Lung (tissue), 12 donors: ENCODE measurements around the gene RAB27A. TPM values are rescaled to one million over a fixed set of nuclear protein-coding genes. Genes with fewer than 3 reads are reported as not detected.

ENCODE experiments used
- ATAC-seq: fragments of 200-7000 bp; cut with Tn5 transposase; one replicate; pipeline ENCODE4 v1.9.1; 2020; ENCODE audit warnings: moderate number of reproducible peaks; ENCODE audit not compliant: insufficient read depth, low FRiP score
- DNase-seq, 3 donors: peaks; one replicate each; pipeline ENCODE4 v3.0.0-alpha.2; 2013 to 2017
- H3K27ac ChIP-seq, 2 donors: one replicate each; pipeline ENCODE4 v1.5.1; 2013; ENCODE audit warnings: mild to moderate bottlenecking in 2 of 2, moderate library complexity in 2 of 2, control low read depth in 1 of 2, inconsistent platforms in 1 of 2, low read depth in 1 of 2, low read length in 1 of 2
- H3K27me3 ChIP-seq, 3 donors: one replicate each; pipeline ENCODE4 v1.5.1; 2013; ENCODE audit warnings: low read length in 2 of 3; ENCODE audit not compliant: control insufficient read depth in 3 of 3, insufficient read depth in 3 of 3
- H3K36me3 ChIP-seq, 4 donors: one replicate each; pipeline ENCODE4 v1.5.1; 2013; ENCODE audit warnings: low read length in 4 of 4, mild to moderate bottlenecking in 1 of 4, moderate library complexity in 1 of 4; ENCODE audit not compliant: control insufficient read depth in 4 of 4, insufficient read depth in 4 of 4
- H3K4me1 ChIP-seq, 5 donors: one replicate each; pipeline ENCODE4 v1.5.1; 2013; ENCODE audit warnings: low read length in 5 of 5, mild to moderate bottlenecking in 2 of 5, moderate library complexity in 1 of 5; ENCODE audit not compliant: control insufficient read depth in 5 of 5, insufficient read depth in 5 of 5
- H3K4me3 ChIP-seq: one replicate; pipeline ENCODE4 v1.5.1; 2013; ENCODE audit warnings: mild to moderate bottlenecking, control low read depth, moderate library complexity
- H3K9ac ChIP-seq, 2 donors: one replicate each; pipeline ENCODE4 v1.5.1; 2013; ENCODE audit warnings: low read length in 2 of 2, control low read depth in 1 of 2; ENCODE audit not compliant: insufficient read depth in 1 of 2
- H3K9me3 ChIP-seq, 4 donors: one replicate each; pipeline ENCODE4 v1.5.1; 2013; ENCODE audit warnings: low read length in 3 of 4, mild to moderate bottlenecking in 1 of 4, moderate library complexity in 1 of 4; ENCODE audit not compliant: control insufficient read depth in 4 of 4, insufficient read depth in 3 of 4
- WGBS, 2 donors: extraction: QIAGEN DNeasy Blood & Tissue Kit; methylation state at CpG; one replicate each; pipeline ENCODE4 v1.1.7; 2013; 5-methylcytosine and 5-hydroxymethylcytosine counted together
- polyA plus RNA-seq, 2 donors: library from polyadenylated mRNA; stranded (reverse); fragments of 200-250 nt; gene quantifications; one replicate each; pipeline ENCODE4 v1.2.1, GENCODE V29; 2013
- total RNA-seq, 2 donors: library from RNA; depleted of rRNA in 1 of 2; stranded (reverse); fragments of >200 nt in 1 of 2; gene quantifications; one replicate each; pipeline ENCODE4 v1.2.1, GENCODE V29; 2014 to 2021
- TF ChIP-seq, protein P1 (sequence below): IDR thresholded peaks from 2 replicates; pipeline ENCODE4 v1.5.1; 2012; ENCODE audit warnings: mild to moderate bottlenecking; ENCODE audit errors: control extremely low read depth, extremely low read depth
- donor health status: control.
- donor health status: control.
- donor health status: Bipolar disorder and iron deficiency.
- donor health status: healthy.
- donor health status: DM: yes; HTN: yes; CAD: no.

The RAB27A gene
- total and polyA plus RNA-seq, 4 donors = 24.4 to 77.1 (median 63.4) TPM

- no peaks in the 10 kb centered on the region for H3K9me3 ChIP-seq
- H3K4me3 ChIP-seq = no peak overlapping the region
- 75 to 94% methylated on average over 4 of the region's 4 CpGs for WGBS, 2 donors
- peaks cover 0 to 5% (median 2%) of the 10 kb centered on the region in 4 donors for H3K36me3 ChIP-seq
- H3K4me1 ChIP-seq = peaks cover 0 to 1% (median 0%) of the 10 kb centered on the region in 5 donors
- H3K27me3 ChIP-seq = no peaks in the 10 kb centered on the region
- DNase-seq (no peak), ATAC-seq (no peak)
- no peak overlapping the region for H3K27ac ChIP-seq
- no peak overlapping the region for H3K9ac ChIP-seq
- TF ChIP-seq, protein P1, sequence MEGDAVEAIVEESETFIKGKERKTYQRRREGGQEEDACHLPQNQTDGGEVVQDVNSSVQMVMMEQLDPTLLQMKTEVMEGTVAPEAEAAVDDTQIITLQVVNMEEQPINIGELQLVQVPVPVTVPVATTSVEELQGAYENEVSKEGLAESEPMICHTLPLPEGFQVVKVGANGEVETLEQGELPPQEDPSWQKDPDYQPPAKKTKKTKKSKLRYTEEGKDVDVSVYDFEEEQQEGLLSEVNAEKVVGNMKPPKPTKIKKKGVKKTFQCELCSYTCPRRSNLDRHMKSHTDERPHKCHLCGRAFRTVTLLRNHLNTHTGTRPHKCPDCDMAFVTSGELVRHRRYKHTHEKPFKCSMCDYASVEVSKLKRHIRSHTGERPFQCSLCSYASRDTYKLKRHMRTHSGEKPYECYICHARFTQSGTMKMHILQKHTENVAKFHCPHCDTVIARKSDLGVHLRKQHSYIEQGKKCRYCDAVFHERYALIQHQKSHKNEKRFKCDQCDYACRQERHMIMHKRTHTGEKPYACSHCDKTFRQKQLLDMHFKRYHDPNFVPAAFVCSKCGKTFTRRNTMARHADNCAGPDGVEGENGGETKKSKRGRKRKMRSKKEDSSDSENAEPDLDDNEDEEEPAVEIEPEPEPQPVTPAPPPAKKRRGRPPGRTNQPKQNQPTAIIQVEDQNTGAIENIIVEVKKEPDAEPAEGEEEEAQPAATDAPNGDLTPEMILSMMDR = no peak
Measured at GRCh38 chr15:55235546-55236036, 54.0 kb downstream of the RAB27A start.

- DNase-seq (no peak), ATAC-seq (no peak)
- H3K4me3 ChIP-seq = no peak overlapping the region
- H3K27ac ChIP-seq = no peak overlapping the region
- peaks cover 0 to 1% (median 0%) of the 10 kb centered on the region in 5 donors for H3K4me1 ChIP-seq
- WGBS, 2 donors = 100% methylated on average over 1 of the region's 1 CpG
- no peaks in the 10 kb centered on the region for H3K9me3 ChIP-seq
- peaks cover 0 to 5% (median 2%) of the 10 kb centered on the region in 4 donors for H3K36me3 ChIP-seq
- TF ChIP-seq, protein P1 = no peak
- H3K27me3 ChIP-seq = no peaks in the 10 kb centered on the region
- no peak overlapping the region for H3K9ac ChIP-seq
Measured at GRCh38 chr15:55234800-55235104, 54.9 kb downstream of the RAB27A start.

DNA sequence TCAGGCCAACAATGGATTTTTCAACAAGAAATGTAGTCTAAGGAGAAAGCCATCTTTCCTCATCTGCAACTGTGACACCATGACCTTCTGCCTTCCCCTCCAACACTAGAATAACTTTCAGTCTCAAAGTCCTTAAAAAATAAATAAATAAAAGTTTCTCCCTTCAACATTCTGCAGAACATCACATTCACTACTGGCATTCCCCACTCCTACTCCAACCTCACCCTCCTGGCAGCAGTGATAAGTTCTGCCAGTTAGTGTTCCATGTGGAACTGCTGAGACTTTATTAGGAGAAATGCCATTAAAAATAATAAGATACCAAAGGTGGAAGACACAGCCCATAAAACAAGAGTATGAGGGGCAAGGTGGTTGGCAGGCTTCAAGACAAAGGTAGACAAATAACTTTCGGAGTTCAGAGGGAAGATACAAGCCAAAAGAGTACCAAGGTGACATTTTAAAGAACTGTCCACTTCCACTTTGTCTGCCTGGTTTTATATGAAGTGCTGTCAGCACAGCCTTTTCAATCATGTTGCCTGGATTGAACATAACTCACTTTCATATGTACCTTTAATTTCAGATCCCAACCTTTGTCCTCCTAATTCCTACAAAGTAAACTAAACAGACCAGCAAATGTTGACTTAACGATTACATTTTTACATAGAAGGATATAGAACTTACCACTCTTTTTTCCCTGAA lies 55.4 kb downstream of the RAB27A start:
- Histone ChIP-seq H3K36me3 (peaks cover 0 to 5% (median 2%) of the 10 kb centered on the region in 4 donors), H3K4me3 (no peak overlapping the region), H3K9ac (no peak overlapping the region), H3K27ac (no peak overlapping the region), H3K27me3 (no peaks in the 10 kb centered on the region), H3K4me1 (no peaks in the 10 kb centered on the region), H3K9me3 (no peaks in the 10 kb centered on the region)
- WGBS, 2 donors = 94 to 97% methylated on average over 2 of the region's 2 CpGs
- DNase-seq (no peak), ATAC-seq (no peak)
- TF ChIP-seq, protein P1 = no peak

DNA sequence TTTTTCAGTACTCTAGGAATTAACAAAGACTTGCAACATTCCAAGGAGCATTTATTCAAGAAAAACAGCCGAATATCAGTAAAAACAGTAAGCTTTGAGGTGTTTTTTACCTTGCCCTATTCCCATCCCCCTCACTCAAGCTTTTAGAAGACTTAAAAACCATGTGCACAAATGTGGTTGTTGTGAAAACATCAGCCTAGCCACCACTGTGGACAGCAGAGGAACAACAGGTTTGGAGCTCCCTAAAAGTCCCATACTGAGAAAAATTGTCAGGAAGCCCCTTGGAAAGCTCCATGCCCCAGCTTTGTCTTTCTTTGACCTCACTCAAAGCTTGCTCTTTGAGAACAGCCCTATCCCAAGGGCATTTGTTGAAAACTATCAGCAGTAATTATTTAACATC lies 58.2 kb downstream of the RAB27A start:
- Histone ChIP-seq H3K27ac (no peak overlapping the region), H3K4me3 (no peak overlapping the region), H3K4me1 (no peaks in the 10 kb centered on the region), H3K36me3 (peaks cover 0 to 7% (median 3%) of the 10 kb centered on the region in 4 donors), H3K27me3 (no peaks in the 10 kb centered on the region), H3K9ac (no peak overlapping the region), H3K9me3 (no peaks in the 10 kb centered on the region)
- WGBS, 2 donors = 98 to 100% methylated on average over 1 of the region's 1 CpG
- ATAC-seq = no peak
- TF ChIP-seq, protein P1 = no peak
- DNase-seq = no peak
